Gastroesophageal sphincter (tissue), 4 donors: Measurements from ENCODE around the gene SLC13A1. TPM values are rescaled to one million over a fixed set of nuclear protein-coding genes. Genes with fewer than 3 reads are reported as not detected.

Experiments used
- ATAC-seq: fragments of 150-250 bp; one replicate; pipeline ENCODE4 v1.9.1; 2016; ENCODE audit warnings: mild to moderate bottlenecking, moderate library complexity
- H3K27ac ChIP-seq, 4 donors: fragments of 200-600 bp; sonication (generic) in 3 of 4; 1 replicate in 3 of 4; 2 replicates in 1 of 4; pipeline ENCODE4 v1.5.1; 2016 to 2019
- H3K27me3 ChIP-seq: fragments of 200-600 bp; sonication (generic); one replicate; pipeline ENCODE4 v1.5.1; 2019
- H3K36me3 ChIP-seq, 2 donors: fragments of 200-600 bp; sonication (generic); one replicate each; pipeline ENCODE4 v1.5.1; 2019; ENCODE audit warnings: control low read depth in 1 of 2
- H3K4me1 ChIP-seq, 3 donors: fragments of 200-600 bp; sonication (generic); 1 replicate in 2 of 3; 2 replicates in 1 of 3; pipeline ENCODE4 v1.5.1; 2016 to 2019; ENCODE audit warnings: control low read depth in 2 of 3
- H3K4me3 ChIP-seq, 2 donors: fragments of 200-600 bp; sonication (generic); one replicate each; pipeline ENCODE4 v1.5.1; 2019; ENCODE audit warnings: mild to moderate bottlenecking in 1 of 2, moderate library complexity in 1 of 2
- H3K9me3 ChIP-seq, 3 donors: fragments of 200-600 bp; sonication (generic); one replicate each; pipeline ENCODE4 v1.5.1; 2017 to 2019; ENCODE audit warnings: control low read depth in 2 of 3
- CTCF ChIP-seq, 4 experiments: fragments of 200-600 bp in 2 of 4; fragments of 450-650 bp in 2 of 4; sonication (generic) in 1 of 4; IDR thresholded peaks; one replicate each; pipeline ENCODE4 v1.5.1; 2017 to 2019; ENCODE audit warnings: antibody characterized with exemption in 4 of 4, mild to moderate bottlenecking in 2 of 4, moderate library complexity in 2 of 4
- EP300 ChIP-seq: sonication (generic); formaldehyde crosslinking; IDR thresholded peaks from one replicate; pipeline ENCODE4 v1.6.1; 2017; ENCODE audit warnings: antibody characterized with exemption, mild to moderate bottlenecking
- POLR2A ChIP-seq, 2 donors: fragments of 450-650 bp; IDR thresholded peaks; one replicate each; pipeline ENCODE4 v1.6.1; 2017; ENCODE audit warnings: antibody characterized with exemption in 2 of 2, mild to moderate bottlenecking in 2 of 2, moderate library complexity in 1 of 2
- POLR2AphosphoS5 ChIP-seq: sonication (generic); formaldehyde crosslinking; IDR thresholded peaks from one replicate; pipeline ENCODE4 v1.6.1; 2017; ENCODE audit warnings: antibody characterized with exemption
- WGBS, 2 donors: methylation state at CpG; one replicate each; pipeline ENCODE4 v1.1.5; 2018; ENCODE audit warnings: low coverage in 1 of 2; 5-methylcytosine and 5-hydroxymethylcytosine counted together
- total RNA-seq, 4 donors: library from RNA; depleted of rRNA; stranded (reverse); fragments of >200 nt; gene quantifications; one replicate each; pipeline ENCODE4 v1.1.0, GENCODE V29; 2016

SLC13A1 gene, protein sequence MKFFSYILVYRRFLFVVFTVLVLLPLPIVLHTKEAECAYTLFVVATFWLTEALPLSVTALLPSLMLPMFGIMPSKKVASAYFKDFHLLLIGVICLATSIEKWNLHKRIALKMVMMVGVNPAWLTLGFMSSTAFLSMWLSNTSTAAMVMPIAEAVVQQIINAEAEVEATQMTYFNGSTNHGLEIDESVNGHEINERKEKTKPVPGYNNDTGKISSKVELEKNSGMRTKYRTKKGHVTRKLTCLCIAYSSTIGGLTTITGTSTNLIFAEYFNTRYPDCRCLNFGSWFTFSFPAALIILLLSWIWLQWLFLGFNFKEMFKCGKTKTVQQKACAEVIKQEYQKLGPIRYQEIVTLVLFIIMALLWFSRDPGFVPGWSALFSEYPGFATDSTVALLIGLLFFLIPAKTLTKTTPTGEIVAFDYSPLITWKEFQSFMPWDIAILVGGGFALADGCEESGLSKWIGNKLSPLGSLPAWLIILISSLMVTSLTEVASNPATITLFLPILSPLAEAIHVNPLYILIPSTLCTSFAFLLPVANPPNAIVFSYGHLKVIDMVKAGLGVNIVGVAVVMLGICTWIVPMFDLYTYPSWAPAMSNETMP
- not detected for total RNA-seq

- Histone ChIP-seq H3K27me3 (no peaks in the 10 kb centered on the region), H3K27ac (no peak within 1 kb of the TSS), H3K4me3 (no peak within 1 kb of the TSS), H3K4me1 (no peaks in the 10 kb centered on the region), H3K9me3 (no peaks in the 10 kb centered on the region), H3K36me3 (no peaks in the 10 kb centered on the region)
- no peak for ATAC-seq
- TF ChIP-seq EP300 (no peak), CTCF (IDR thresholded peaks at IDR 0.05) (no peak), POLR2AphosphoS5 (no peak), POLR2A (IDR thresholded peaks at IDR 0.05) (no peak)
- 90 to 96% methylated on average over 4 of the region's 4 CpGs for WGBS, 2 donors
These were observed at the start of gene SLC13A1 for GRCh38 chr7:123199883-123200282. SLC13A1 (minus strand) TSS chr7:123199969; CDS start chr7:123199946, 23 bp downstream.

GRCh38 chr7:123244768-123245167 lies 45.0 kb upstream of the SLC13A1 start:
- H3K36me3 ChIP-seq: no peaks in the 10 kb centered on the region
- no peaks in the 10 kb centered on the region for H3K4me1 ChIP-seq
- 20 to 33% methylated on average over 1 of the region's 1 CpG for WGBS, 2 donors
- no peaks in the 10 kb centered on the region for H3K9me3 ChIP-seq
- H3K27me3 ChIP-seq: no peaks in the 10 kb centered on the region
- no peak overlapping the region for H3K4me3 ChIP-seq
- TF ChIP-seq EP300: no peak
- TF ChIP-seq POLR2AphosphoS5: no peak
- no peak for TF ChIP-seq CTCF (IDR thresholded peaks at IDR 0.05)
- no peak for TF ChIP-seq POLR2A (IDR thresholded peaks at IDR 0.05)
- no peak for ATAC-seq
- no peak overlapping the region for H3K27ac ChIP-seq

DNA sequence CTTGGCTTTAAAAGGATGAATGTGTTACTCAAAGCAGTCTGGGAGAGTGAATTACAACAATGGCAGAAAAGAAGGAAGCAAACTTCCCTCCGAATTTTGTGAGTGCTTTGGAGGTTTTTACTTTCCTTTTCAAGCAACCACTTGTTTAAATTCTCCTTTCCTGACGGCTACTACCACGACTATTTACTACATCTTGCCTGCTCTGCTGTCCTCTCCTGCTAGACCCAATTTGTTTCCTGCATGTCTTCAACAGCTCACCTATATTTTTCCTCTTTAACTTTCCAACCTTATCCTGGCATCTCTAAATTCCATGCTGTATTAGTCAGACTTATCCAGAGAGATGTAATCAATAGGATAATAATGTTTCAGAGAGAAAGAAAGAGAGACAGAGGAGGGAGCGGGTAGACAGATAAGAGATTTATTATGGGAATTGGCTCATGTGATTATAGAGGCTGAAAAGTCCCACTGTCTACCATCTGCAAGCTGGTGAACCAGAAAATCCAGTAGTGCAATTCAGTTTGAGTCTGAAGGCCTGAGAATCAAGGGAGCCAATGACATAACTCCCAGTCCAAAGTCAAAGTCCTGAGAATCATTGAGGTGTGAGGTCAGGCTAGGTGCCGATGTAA lies 42.8 kb upstream of the SLC13A1 start:
- Histone ChIP-seq H3K9me3 (no peaks in the 10 kb centered on the region), H3K27me3 (no peaks in the 10 kb centered on the region), H3K4me1 (no peaks in the 10 kb centered on the region), H3K27ac (peak overlapping the region in 1 of 4 donors; percentile 43), H3K4me3 (no peak overlapping the region), H3K36me3 (no peaks in the 10 kb centered on the region)
- no peak for TF ChIP-seq POLR2AphosphoS5
- TF ChIP-seq EP300: no peak
- no peak for TF ChIP-seq CTCF (IDR thresholded peaks at IDR 0.05)
- no peak for TF ChIP-seq POLR2A (IDR thresholded peaks at IDR 0.05)
- ATAC-seq: no peak
- 40 to 43% methylated on average over 4 to 5 of the region's 5 CpGs for WGBS, 2 donors

- WGBS, 2 donors: 86 to 87% methylated on average over 2 to 3 of the region's 3 CpGs
- H3K27ac ChIP-seq: peak overlapping the region in 1 of 4 donors; percentile 43
- no peak for TF ChIP-seq POLR2AphosphoS5
- no peak for TF ChIP-seq POLR2A (IDR thresholded peaks at IDR 0.05)
- TF ChIP-seq EP300: no peak
- TF ChIP-seq CTCF (IDR thresholded peaks at IDR 0.05): no peak
- H3K4me3 ChIP-seq: no peak overlapping the region
- H3K27me3 ChIP-seq: no peaks in the 10 kb centered on the region
- no peaks in the 10 kb centered on the region for H3K4me1 ChIP-seq
- no peaks in the 10 kb centered on the region for H3K9me3 ChIP-seq
- no peak for ATAC-seq
- no peaks in the 10 kb centered on the region for H3K36me3 ChIP-seq
These were observed 42.0 kb upstream of the SLC13A1 start for GRCh38 chr7:123241809-123242208.
